GM10847 (cell line): ENCODE results near the gene MAD1L1.

Experiments used
- POLR2A ChIP-seq: IDR thresholded peaks from 2 replicates; pipeline ENCODE4 v1.6.1; 2011; ENCODE audit not compliant: insufficient read length; ENCODE audit errors: extremely low read depth

MAD1L1 gene

DNA sequence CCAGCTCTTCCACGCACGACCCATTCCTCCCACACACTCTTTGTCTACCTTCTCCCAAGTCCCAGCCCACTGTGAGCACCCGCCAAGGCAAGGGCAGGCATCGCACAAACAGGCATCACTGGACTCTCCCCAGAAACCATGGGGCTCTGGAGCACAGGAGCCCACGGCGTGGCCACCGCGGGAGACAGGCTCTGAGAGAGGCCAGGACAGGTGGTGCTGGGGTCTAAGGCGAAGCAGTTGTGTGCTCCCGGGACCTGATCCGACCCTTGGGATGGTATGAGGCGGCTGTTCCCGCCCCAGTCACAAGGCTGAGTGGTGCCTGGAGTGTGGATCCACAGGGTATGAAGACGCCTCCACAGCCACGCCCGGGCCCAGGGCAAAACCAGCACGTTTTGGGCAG lies 156.9 kb downstream of the MAD1L1 start:
- TF ChIP-seq POLR2A, result no peak

- no peak for TF ChIP-seq POLR2A
These were observed 158.1 kb downstream of the MAD1L1 start for GRCh38 chr7:2074691-2075090.

DNA sequence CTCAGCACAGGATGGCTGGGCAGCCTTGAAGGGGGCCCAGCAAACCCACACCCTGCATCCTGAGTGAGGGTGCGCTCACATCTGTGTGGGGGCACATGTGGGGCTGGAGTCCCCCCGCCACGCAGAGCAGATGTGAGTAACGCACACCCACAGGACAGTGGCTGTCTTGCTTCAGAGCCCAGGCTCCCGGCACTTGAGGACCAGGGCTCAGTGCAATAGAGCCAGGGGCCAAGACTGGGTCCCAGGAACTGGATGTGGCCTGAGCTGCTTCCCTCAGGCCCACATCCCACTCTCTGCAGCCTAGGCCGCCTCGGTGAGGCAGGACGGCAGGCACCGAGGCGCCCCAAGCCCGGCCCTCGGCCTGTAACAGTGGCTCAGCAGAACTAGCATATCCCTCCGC lies 159.9 kb downstream of the MAD1L1 start:
- TF ChIP-seq POLR2A, result no peak

GRCh38 chr7:2072042-2072441 lies 160.7 kb downstream of the MAD1L1 start:
- no peak for TF ChIP-seq POLR2A

DNA sequence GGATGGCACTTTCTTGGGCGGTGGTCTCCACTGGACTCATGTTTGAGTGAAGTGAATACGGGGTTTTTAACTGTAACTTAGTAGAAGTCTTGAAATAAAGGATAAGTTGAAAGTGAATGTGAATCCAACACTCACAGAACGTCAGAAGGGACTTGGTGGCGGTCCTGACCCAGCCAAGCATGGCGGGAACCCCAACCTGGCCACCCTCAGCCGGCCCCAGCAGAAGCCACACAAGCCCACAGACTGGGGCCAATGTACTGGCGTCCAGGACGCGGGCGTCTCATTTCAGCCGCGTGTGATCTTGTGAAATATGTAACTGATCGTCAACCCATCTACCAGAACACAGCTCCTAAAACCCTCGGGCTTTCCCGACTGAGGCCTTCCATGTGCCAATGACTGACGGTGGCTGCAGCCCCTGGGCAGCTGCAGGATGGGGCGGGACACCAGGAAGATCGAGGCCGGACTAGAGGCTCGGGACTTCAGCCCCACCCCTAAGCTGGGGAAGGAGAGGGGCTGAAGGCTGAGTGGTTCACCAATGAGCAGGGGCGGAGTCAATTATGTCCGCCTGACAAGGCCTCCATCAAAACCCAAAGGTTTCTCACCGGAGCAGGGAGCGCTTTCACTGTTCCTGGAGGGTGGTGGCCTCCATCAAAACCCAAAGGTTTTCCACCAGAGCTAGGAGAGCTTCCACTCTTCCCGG lies 161.5 kb downstream of the MAD1L1 start:
- no peak for TF ChIP-seq POLR2A

DNA sequence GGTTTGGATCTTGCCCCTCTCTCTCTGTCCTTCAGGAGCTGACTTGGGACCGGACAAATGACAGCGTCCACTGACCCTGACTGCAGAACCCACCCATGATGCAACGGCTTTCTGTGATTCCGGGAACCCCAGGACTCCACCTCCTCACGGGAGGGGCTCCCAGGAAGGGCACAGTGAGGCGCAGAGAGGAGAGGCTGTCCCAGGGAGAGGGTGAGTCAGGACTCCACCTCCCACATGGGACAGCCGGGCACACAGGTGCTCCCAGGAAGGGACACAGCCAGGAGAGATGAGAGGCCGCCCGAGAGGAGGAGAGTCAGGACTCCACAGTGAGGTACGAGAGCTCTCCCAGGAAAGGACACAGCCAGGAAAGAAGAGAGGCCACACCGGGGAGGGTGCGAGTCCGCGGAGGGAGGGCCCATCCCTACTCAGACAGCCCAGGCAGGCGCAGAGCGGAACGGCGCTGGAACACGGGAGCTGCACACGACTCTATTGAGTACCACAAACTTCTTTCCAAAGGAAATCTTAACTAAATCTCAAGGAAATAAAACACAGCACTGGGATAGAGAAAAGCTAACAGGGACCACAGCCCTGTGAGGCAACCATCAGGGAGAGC lies 162.5 kb downstream of the MAD1L1 start:
- no peak for TF ChIP-seq POLR2A

DNA sequence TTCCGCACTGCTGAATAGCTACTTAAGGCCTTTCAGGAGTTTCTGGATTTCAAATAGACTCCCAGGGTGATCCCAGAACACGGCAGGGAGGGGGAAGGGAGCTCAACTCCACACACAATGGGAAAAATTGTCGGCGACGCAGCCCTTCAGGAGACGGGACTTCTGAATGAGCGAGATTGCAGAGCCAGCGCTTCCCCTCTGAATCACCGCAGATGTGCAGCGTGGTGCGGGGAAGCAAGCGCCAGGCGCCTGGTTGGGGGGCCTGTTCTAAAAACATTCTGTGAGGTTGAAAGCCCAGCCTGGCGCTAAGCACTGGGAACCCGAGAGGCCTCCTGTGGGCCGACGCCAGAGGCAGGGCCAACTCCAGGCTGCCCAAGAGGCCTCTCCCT lies 163.3 kb downstream of the MAD1L1 start:
- no peak for TF ChIP-seq POLR2A

DNA sequence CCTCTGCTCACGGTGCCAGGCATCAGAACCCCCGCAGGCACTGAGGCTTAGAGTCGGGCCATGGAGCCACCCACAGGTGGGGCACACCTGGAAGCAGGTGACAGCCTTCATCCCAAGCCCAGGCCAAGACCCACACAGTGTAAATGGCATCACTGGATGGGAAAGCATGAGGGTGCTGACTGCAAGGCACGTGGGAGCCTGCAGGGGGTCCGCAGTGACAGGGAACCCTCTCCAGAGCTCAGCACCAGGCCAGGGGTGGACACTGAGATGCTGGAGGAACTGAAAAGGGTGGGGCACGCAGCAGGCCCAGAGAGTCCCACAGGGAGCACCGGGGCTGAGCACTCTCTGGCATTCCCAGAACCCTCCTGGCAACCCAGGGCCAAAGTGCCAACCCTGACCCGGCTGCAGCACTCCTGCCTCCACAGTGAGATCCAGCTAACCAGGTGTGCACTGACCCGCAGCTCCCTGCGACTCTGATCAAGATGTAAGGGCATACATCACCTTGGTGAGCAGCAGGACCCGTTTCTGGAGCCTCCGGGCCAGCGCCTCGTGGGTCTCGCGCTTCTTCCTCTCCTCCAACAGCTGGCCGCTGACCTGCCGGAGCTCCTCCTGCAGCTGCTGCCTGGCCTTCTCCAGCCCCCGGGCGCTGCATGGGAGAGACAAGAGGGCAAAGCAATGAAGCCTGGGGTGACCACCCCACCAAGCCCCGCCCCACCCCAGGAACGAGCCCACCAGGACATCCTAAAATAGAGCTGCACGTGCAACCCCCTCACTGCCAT lies 163.9 kb downstream of the MAD1L1 start:
- no peak for TF ChIP-seq POLR2A

DNA sequence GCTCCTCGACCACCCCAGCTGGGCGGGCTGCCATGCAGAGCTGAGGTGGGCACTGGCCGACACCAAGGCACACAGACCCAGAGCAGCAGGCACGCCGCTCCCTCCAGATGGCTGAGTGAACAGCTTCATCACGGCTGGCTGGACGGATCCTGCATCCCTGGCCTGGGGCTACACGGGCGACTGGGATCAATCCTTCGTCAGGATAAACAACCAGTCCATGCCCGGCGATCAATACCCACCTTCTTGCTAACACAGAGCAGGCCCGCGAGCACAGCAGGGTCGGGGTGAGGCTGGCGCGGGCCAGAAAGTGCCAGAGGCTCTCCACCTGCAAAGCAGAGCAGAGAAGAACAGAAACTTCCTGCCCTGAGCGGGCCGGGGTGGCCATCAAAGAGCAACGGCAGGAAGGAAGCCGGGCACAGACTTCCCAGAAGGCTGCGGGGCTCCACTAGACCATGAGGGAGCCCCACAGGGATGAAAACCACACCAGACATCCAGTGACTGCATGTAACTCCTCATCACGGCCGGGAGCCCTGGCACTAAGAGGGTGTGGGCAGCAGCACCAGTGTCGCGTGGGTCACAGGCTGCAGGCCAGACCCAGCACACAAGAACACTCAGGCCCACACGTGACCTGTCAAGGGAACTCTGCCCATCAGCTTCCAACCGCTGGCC lies 166.4 kb downstream of the MAD1L1 start:
- TF ChIP-seq POLR2A, result no peak

GRCh38 chr7:2065528-2065927 lies 167.2 kb downstream of the MAD1L1 start:
- TF ChIP-seq POLR2A, result no peak

DNA sequence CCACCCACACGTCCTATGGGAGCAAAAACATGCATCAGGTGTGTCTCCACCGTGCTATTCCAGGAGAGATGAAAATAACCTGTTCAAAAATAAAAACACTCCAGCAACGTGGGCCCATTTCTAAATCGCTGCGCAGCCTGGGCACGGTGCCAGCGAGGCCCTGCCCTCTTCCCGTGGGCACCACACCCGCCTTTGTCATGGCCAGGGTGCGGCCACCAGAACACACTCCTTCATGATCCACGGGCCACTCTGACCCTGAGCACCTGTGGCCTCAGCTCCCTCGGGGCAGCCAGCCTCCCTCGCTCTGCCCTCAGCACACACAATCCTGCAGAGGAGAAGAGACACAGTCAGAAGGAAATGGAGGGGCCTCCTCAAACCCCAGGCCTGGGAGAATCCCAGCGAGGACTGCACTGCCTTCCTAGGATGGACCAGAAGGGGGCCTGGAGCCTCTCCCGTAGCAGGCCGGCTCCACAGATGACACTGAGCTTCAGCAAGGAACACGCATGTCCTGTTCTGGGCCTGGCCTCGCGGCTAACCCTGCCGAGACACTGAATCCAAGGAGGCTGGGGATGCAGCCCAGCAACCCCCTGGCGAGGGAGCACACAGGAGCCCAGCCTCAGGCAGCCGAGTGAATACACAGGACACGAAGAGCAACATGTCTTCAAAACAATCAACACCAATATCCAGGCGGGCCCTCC lies 169.0 kb downstream of the MAD1L1 start:
- no peak for TF ChIP-seq POLR2A

- TF ChIP-seq POLR2A, result no peak
These were observed 170.1 kb downstream of the MAD1L1 start for GRCh38 chr7:2062648-2063047.

DNA sequence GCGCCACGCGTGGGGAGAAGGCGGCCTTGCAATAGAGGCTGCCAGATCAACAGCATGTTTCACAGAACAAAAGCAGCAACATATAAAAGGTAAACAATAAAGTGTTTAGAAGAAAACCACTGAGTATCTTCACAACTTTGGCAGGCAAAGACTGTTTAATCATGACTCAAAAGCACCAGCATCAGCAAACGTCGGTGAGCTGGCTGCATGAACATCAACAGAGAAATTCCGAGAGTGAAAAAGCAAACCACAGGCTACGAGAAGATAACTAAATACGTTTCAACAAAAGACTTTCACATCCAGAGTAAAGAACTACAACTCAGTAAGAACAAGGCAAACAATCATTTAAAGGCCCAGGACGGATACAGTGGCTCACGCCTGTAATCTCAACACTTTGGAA lies 172.0 kb downstream of the MAD1L1 start:
- TF ChIP-seq POLR2A, result no peak

DNA sequence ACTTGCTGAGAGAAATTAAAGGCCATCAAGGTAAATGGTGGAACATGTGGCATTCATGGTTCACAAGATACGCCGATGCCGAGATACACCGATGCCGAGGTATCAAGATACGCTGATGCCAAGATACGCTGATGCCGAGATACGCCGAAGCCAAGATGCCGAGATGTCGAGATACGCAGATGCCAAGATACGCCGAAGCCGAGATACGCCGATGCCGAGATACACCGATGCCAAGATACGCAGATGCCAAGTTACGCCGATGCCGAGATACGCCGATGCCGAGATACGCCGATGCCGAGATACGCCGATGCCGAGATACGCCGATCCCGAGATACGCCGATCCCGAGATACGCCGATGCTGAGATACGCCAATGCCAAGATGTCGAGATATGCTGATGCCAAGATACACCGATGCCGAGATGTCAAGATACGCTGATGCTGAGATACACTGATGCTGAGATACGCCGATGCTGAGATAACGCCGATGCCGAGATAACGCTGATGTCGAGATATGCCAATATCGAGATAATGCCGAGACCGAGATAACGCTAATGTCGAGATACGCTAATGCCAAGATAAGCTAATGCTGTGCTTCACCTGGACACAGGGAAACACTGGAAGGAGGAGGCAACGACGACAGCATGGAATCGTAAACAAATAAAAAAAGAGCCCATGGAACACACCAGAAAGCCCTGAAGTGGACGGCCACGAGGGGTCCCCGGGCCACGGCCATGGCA lies 172.6 kb downstream of the MAD1L1 start:
- TF ChIP-seq POLR2A, result no peak

DNA sequence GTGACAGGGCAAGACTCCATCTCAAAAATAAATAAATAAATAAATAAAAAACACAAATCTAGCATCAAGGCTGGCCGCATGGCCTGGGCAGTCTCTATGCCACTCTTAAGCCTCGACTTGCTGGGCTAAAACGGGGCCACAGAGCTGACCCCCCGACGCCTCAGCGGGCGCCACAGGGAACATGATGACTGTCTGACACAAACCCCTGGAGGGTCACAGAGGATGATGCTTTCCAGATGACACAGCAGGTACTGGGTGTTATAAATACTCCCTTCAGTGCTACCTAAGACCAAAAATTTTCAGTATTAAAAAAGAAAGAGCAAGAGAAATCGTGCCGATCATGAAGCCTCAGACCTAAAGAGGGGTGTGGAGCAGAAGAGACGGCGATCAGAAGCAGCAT lies 176.8 kb downstream of the MAD1L1 start:
- TF ChIP-seq POLR2A, result no peak

DNA sequence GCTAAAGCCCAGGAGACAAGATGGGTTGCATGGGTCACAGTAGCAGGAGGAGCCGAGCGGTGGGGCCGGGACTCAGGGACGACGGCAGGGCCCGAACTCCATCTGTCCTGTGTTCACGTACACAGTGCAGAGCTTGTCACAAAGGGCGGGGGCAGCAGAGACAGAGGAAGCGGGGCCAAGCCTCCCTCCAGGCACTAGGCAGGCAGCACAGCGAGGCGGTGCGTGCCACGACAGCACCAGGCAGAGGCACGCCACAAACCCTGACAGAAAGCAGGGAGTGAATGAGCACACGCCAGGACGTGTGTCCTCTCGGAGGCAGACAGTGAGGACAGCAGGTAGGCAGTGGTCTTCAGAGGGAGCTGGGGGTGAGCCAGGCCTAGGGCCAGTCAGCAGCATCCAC lies 177.8 kb downstream of the MAD1L1 start:
- TF ChIP-seq POLR2A, result no peak
